Heart left ventricle (tissue), 13 donors: ENCODE measurements around the gene C1orf141.

Experiments used
- POLR2A ChIP-seq, 2 donors: fragments of 450-650 bp; IDR thresholded peaks; one replicate each; pipeline ENCODE4 v1.6.1; 2017; ENCODE audit warnings: antibody characterized with exemption in 2 of 2, mild to moderate bottlenecking in 2 of 2, moderate library complexity in 2 of 2
- TF ChIP-seq, protein P1 (sequence below), 12 donors: fragments of 200-600 bp; sonication (generic) in 4 of 12; IDR thresholded peaks; one replicate each; pipeline versions ENCODE4 v1.5.0 to v1.8.0; 2018 to 2022; ENCODE audit warnings: antibody characterized with exemption in 12 of 12, mild to moderate bottlenecking in 5 of 12
- donor health status: ischemic (EF 13 %, LVEDD 7.1; RV severe dilation, severe dysfunction).
- donor health status: DM: no; HTN: yes; CAD: no.
- donor health status: DM: no; HTN: no; CAD: no.
- donor health status: ischemic (EF 25% LVEDD 6.9; RV normal size, moderate dysfunction).
- donor health status: ischemic (EF 25% LVEDD 5.7; RV mildly dilated, moderate dysfunction).
- donor health status: ischemic (EF 35%, LVEDD 5.7; RV mildly dilated, moderate dysfunction).
- donor health status: nonischemic (EF 11% LVEDD 7.7; RV severe dilation, severe dysfunction).
- donor health status: DM: yes; HTN: yes; CAD: no.
- donor health status: PGD.
- donor health status: ischemic (EF 29% LVEDD 5.4; RV normal size, mild dysfunction).
- donor health status: nonischemic (EF 23%, LVEDD 6.1; RV moderate dilation, normal function).

DNA sequence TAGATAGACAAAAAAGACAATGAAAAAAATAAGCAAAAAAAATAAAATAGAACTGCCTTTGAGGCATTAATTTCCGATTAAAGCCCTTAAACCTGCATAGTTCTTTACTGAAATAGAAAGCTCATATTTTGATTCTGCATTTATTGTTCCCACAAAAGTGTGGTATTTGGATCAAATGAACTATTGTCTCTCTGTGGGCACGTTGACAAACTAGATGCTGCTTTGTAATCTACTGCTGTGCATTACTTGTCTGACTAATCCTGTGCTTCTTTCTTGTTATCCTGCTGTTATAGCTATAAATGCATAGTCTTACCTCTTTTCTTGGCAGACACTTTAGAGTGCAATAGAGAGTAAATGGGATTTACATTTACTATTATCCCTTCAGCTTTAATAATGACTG, 49.4 kb downstream of the C1orf141 start:
- TF ChIP-seq, protein P1, sequence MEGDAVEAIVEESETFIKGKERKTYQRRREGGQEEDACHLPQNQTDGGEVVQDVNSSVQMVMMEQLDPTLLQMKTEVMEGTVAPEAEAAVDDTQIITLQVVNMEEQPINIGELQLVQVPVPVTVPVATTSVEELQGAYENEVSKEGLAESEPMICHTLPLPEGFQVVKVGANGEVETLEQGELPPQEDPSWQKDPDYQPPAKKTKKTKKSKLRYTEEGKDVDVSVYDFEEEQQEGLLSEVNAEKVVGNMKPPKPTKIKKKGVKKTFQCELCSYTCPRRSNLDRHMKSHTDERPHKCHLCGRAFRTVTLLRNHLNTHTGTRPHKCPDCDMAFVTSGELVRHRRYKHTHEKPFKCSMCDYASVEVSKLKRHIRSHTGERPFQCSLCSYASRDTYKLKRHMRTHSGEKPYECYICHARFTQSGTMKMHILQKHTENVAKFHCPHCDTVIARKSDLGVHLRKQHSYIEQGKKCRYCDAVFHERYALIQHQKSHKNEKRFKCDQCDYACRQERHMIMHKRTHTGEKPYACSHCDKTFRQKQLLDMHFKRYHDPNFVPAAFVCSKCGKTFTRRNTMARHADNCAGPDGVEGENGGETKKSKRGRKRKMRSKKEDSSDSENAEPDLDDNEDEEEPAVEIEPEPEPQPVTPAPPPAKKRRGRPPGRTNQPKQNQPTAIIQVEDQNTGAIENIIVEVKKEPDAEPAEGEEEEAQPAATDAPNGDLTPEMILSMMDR (IDR thresholded peaks at IDR 0.05), result no peak
- no peak for TF ChIP-seq POLR2A (IDR thresholded peaks at IDR 0.05)
